Measurements from ENCODE around the gene G6PC2.

Gene G6PC2

GRCh38 chr2:168907940-168908662 is 7.0 kb downstream of the G6PC2 start:
- no CpG with 5 or more reads among the region's 8 CpGs for WGBS (ENCODE audit: extremely low coverage, insufficient coverage, low lambda C conversion rate)
- H2BK15ac ChIP-seq (replicated peaks; ENCODE audit: low read depth): no peak overlapping the region
- no peak overlapping the region for H3K4me2 ChIP-seq (ENCODE audit: low read length)

DNA sequence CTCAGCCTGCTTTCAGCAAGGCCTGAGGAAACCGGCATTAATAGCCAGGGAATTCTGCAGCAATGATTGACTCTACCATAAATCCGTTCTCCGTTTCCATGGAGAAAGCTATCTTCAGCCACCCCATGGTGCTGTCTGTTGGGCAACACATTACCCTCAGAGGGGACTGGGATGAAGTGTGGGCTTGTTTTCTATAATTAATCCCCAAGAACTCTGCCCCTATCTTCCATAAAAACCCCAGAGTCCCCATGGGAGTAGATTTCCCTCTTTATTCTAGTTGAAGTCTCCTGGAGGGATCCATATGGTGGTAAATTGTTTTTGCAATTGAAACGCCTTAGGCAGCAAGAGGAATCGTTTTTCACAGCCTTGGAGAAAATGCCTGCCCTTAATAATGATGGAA is 9.2 kb downstream of the G6PC2 start:
- H3K79me2 ChIP-seq (ENCODE audit: control insufficient read depth, insufficient read depth, low read length): no peaks in the 10 kb centered on the region
- WGBS (ENCODE audit: extremely low coverage, insufficient coverage, low lambda C conversion rate): no CpG with 5 or more reads among the region's 5 CpGs
- H2BK120ac ChIP-seq (ENCODE audit: low read depth, low read length): no peak overlapping the region
- H3K4me3 ChIP-seq (ENCODE audit: low read length): no peak overlapping the region
- H2AK5ac ChIP-seq (ENCODE audit: low read length): no peak overlapping the region
- no peak overlapping the region for H3K9ac ChIP-seq (ENCODE audit: low read length)
- H3K4ac ChIP-seq (ENCODE audit: low read depth, low read length): no peak overlapping the region
- H3K27ac ChIP-seq (ENCODE audit: low read depth, low read length): no peak overlapping the region
- H3K4me1 ChIP-seq (ENCODE audit: control insufficient read depth, low read depth, low read length): peaks cover 7% of the 10 kb centered on the region
- H3K18ac ChIP-seq (ENCODE audit: low read length): no peak overlapping the region
- no peak overlapping the region for H2BK5ac ChIP-seq (ENCODE audit: low read length)
- no peaks in the 10 kb centered on the region for H3K79me1 ChIP-seq (ENCODE audit: low read length)
- DNase-seq: peak; percentile 51
- H4K8ac ChIP-seq (ENCODE audit: low read depth, low read length): no peak overlapping the region
- no peak overlapping the region for H3K4me2 ChIP-seq (ENCODE audit: low read length)
- no peak overlapping the region for H2BK15ac ChIP-seq (replicated peaks; ENCODE audit: low read depth)
- H4K5ac ChIP-seq (ENCODE audit: low read length): no peak overlapping the region
- H3K27me3 ChIP-seq (ENCODE audit: insufficient read depth, low read length, poor library complexity): no peaks in the 10 kb centered on the region
- no peak overlapping the region for H3K23ac ChIP-seq (ENCODE audit: low read length)
- no peak overlapping the region for H3K56ac ChIP-seq (ENCODE audit: low read length)
- no peaks in the 10 kb centered on the region for H3K36me3 ChIP-seq (ENCODE audit: control insufficient read depth, insufficient read depth, low read length)

More at GRCh38 chr2:168907940-168908662, 7.0 kb downstream of the G6PC2 start:
- H4K8ac ChIP-seq (ENCODE audit: low read depth, low read length): no peak overlapping the region
- no peak overlapping the region for H2BK5ac ChIP-seq (ENCODE audit: low read length)
- H3K9ac ChIP-seq (ENCODE audit: low read length): no peak overlapping the region
- H3K4ac ChIP-seq (ENCODE audit: low read depth, low read length): no peak overlapping the region
- no peak overlapping the region for H3K56ac ChIP-seq (ENCODE audit: low read length)
- H3K79me2 ChIP-seq (ENCODE audit: control insufficient read depth, insufficient read depth, low read length): no peaks in the 10 kb centered on the region
- H3K23ac ChIP-seq (ENCODE audit: low read length): no peak overlapping the region
- no peaks in the 10 kb centered on the region for H3K36me3 ChIP-seq (ENCODE audit: control insufficient read depth, insufficient read depth, low read length)
- H3K4me3 ChIP-seq (ENCODE audit: low read length): no peak overlapping the region
- no peak overlapping the region for H2BK120ac ChIP-seq (ENCODE audit: low read depth, low read length)
- H2AK5ac ChIP-seq (ENCODE audit: low read length): no peak overlapping the region
- H3K79me1 ChIP-seq (ENCODE audit: low read length): no peaks in the 10 kb centered on the region
- H3K27me3 ChIP-seq (ENCODE audit: insufficient read depth, low read length, poor library complexity): no peaks in the 10 kb centered on the region
- no peak overlapping the region for H4K5ac ChIP-seq (ENCODE audit: low read length)
- H3K4me1 ChIP-seq (ENCODE audit: control insufficient read depth, low read depth, low read length): peaks cover 7% of the 10 kb centered on the region
- peak; percentile 72 for DNase-seq
- H3K18ac ChIP-seq (ENCODE audit: low read length): no peak overlapping the region
- H3K27ac ChIP-seq (ENCODE audit: low read depth, low read length): no peak overlapping the region

DNA sequence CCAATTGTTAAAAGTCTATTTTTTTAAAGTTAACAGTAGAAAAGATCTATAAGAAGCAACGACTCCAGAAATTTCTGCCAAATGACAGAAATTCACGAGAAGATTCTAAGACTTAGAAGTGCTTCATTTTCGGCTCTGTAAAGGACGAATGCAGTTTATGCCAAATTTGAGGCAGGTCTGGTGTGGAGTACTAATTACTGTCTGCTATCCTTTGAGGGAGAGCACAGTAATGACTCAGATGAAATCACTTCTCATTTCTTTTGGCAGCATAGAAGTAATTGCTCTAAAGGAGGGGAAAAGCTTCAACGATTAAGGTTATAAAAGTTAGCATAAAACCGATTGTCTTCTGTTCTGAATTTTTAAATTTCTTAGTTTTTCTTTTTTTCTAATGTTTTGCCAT is 11.4 kb downstream of the G6PC2 start:
- DNase-seq: no peak
- no peaks in the 10 kb centered on the region for H3K36me3 ChIP-seq (ENCODE audit: control insufficient read depth, insufficient read depth, low read length)
- no peak overlapping the region for H3K4ac ChIP-seq (ENCODE audit: low read depth, low read length)
- no peaks in the 10 kb centered on the region for H3K79me1 ChIP-seq (ENCODE audit: low read length)
- no CpG with 5 or more reads among the region's 6 CpGs for WGBS (ENCODE audit: extremely low coverage, insufficient coverage, low lambda C conversion rate)
- H3K4me2 ChIP-seq (ENCODE audit: low read length): no peak overlapping the region
- no peaks in the 10 kb centered on the region for H3K27me3 ChIP-seq (ENCODE audit: insufficient read depth, low read length, poor library complexity)
- H2BK5ac ChIP-seq (ENCODE audit: low read length): no peak overlapping the region
- no peak overlapping the region for H2BK120ac ChIP-seq (ENCODE audit: low read depth, low read length)
- H3K23ac ChIP-seq (ENCODE audit: low read length): no peak overlapping the region
- no peak overlapping the region for H3K56ac ChIP-seq (ENCODE audit: low read length)
- H3K4me3 ChIP-seq (ENCODE audit: low read length): no peak overlapping the region
- H3K4me1 ChIP-seq (ENCODE audit: control insufficient read depth, low read depth, low read length): peaks cover 6% of the 10 kb centered on the region
- no peak overlapping the region for H4K8ac ChIP-seq (ENCODE audit: low read depth, low read length)
- no peak overlapping the region for H2BK15ac ChIP-seq (replicated peaks; ENCODE audit: low read depth)
- no peak overlapping the region for H3K18ac ChIP-seq (ENCODE audit: low read length)
- no peak overlapping the region for H3K9ac ChIP-seq (ENCODE audit: low read length)
- no peak overlapping the region for H2AK5ac ChIP-seq (ENCODE audit: low read length)
- H3K27ac ChIP-seq (ENCODE audit: low read depth, low read length): no peak overlapping the region
- no peak overlapping the region for H4K5ac ChIP-seq (ENCODE audit: low read length)
- no peaks in the 10 kb centered on the region for H3K79me2 ChIP-seq (ENCODE audit: control insufficient read depth, insufficient read depth, low read length)

DNA sequence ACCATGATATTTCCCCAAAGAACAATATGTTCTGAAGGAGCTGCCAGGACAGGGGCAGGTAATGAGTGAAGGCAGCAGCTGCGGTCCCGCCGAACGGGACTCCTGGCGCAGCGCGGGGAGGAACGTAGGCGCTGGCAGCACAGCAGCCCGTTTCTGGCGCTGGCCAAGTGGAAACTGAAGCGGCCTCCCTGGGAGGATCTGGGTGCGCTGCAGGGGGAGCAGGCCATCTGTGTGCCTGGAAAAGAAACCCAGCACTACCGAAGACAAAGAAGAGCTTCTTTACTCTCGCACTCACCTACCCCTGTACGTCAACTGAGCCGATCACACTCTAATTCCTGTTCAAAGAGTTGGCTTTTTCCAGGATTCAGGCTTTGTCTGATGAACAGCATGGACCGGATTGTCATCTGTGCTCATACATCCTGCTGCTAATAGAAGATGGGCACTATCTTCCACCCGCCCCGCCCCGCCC is 11.8 kb downstream of the G6PC2 start:
- Histone ChIP-seq H3K36me3 (ENCODE audit: control insufficient read depth, insufficient read depth, low read length) (no peaks in the 10 kb centered on the region), H3K79me1 (ENCODE audit: low read length) (no peaks in the 10 kb centered on the region), H4K8ac (ENCODE audit: low read depth, low read length) (no peak overlapping the region), H2BK5ac (ENCODE audit: low read length) (no peak overlapping the region), H3K4me2 (ENCODE audit: low read length) (peak overlapping the region; percentile 12), H3K9ac (ENCODE audit: low read length) (peak overlapping the region; percentile 14), H3K4me1 (ENCODE audit: control insufficient read depth, low read depth, low read length) (peaks cover 2% of the 10 kb centered on the region), H3K79me2 (ENCODE audit: control insufficient read depth, insufficient read depth, low read length) (no peaks in the 10 kb centered on the region), H3K27ac (ENCODE audit: low read depth, low read length) (no peak overlapping the region), H3K4me3 (ENCODE audit: low read length) (no peak overlapping the region), H4K5ac (ENCODE audit: low read length) (no peak overlapping the region), H3K4ac (ENCODE audit: low read depth, low read length) (no peak overlapping the region), H3K56ac (ENCODE audit: low read length) (no peak overlapping the region), H2AK5ac (ENCODE audit: low read length) (no peak overlapping the region), H3K18ac (ENCODE audit: low read length) (no peak overlapping the region), H3K27me3 (ENCODE audit: insufficient read depth, low read length, poor library complexity) (no peaks in the 10 kb centered on the region), H2BK120ac (ENCODE audit: low read depth, low read length) (no peak overlapping the region), H2BK15ac (replicated peaks; ENCODE audit: low read depth) (no peak overlapping the region), H3K23ac (ENCODE audit: low read length) (no peak overlapping the region)
- WGBS (ENCODE audit: extremely low coverage, insufficient coverage, low lambda C conversion rate): no CpG with 5 or more reads among the region's 21 CpGs
- peak; percentile 36 for DNase-seq

- H3K56ac ChIP-seq (ENCODE audit: low read length): no peak overlapping the region
- H3K27ac ChIP-seq (ENCODE audit: low read depth, low read length): no peak overlapping the region
- WGBS (ENCODE audit: extremely low coverage, insufficient coverage, low lambda C conversion rate): no CpG with 5 or more reads among the region's 4 CpGs
- H3K9ac ChIP-seq (ENCODE audit: low read length): no peak overlapping the region
- H3K4me1 ChIP-seq (ENCODE audit: control insufficient read depth, low read depth, low read length): peaks cover under 1% of the 10 kb centered on the region
- H4K5ac ChIP-seq (ENCODE audit: low read length): no peak overlapping the region
- H3K79me2 ChIP-seq (ENCODE audit: control insufficient read depth, insufficient read depth, low read length): no peaks in the 10 kb centered on the region
- H3K18ac ChIP-seq (ENCODE audit: low read length): no peak overlapping the region
- no peak overlapping the region for H3K4me3 ChIP-seq (ENCODE audit: low read length)
- no peak overlapping the region for H3K4ac ChIP-seq (ENCODE audit: low read depth, low read length)
- H2BK15ac ChIP-seq (replicated peaks; ENCODE audit: low read depth): no peak overlapping the region
- no peak overlapping the region for H2AK5ac ChIP-seq (ENCODE audit: low read length)
- no peak overlapping the region for H2BK120ac ChIP-seq (ENCODE audit: low read depth, low read length)
- DNase-seq: no peak
- H3K4me2 ChIP-seq (ENCODE audit: low read length): no peak overlapping the region
- no peak overlapping the region for H2BK5ac ChIP-seq (ENCODE audit: low read length)
- H3K79me1 ChIP-seq (ENCODE audit: low read length): no peaks in the 10 kb centered on the region
- no peaks in the 10 kb centered on the region for H3K36me3 ChIP-seq (ENCODE audit: control insufficient read depth, insufficient read depth, low read length)
- no peak overlapping the region for H3K23ac ChIP-seq (ENCODE audit: low read length)
- no peak overlapping the region for H4K8ac ChIP-seq (ENCODE audit: low read depth, low read length)
- H3K27me3 ChIP-seq (ENCODE audit: insufficient read depth, low read length, poor library complexity): no peaks in the 10 kb centered on the region
Observed at GRCh38 chr2:168913495-168913894, 12.4 kb downstream of the G6PC2 start.

Data from mesendoderm (in vitro differentiated cells).